22Rv1 (cell line): ENCODE measurements around the gene NPB.

Experiments used
- H3K27ac ChIP-seq: fragments of 450-650 bp; 2 replicates; pipeline ENCODE4 v1.5.1; 2017
- CTCF ChIP-seq: fragments of 450-650 bp; IDR thresholded peaks from 2 replicates; pipeline ENCODE4 v1.5.1; 2017; ENCODE audit warnings: mild to moderate bottlenecking
- ZFX ChIP-seq: fragments of 450-650 bp; IDR thresholded peaks from 2 replicates; pipeline ENCODE4 v1.6.1; 2017; ENCODE audit warnings: antibody characterized with exemption, borderline replicate concordance

Gene NPB

DNA sequence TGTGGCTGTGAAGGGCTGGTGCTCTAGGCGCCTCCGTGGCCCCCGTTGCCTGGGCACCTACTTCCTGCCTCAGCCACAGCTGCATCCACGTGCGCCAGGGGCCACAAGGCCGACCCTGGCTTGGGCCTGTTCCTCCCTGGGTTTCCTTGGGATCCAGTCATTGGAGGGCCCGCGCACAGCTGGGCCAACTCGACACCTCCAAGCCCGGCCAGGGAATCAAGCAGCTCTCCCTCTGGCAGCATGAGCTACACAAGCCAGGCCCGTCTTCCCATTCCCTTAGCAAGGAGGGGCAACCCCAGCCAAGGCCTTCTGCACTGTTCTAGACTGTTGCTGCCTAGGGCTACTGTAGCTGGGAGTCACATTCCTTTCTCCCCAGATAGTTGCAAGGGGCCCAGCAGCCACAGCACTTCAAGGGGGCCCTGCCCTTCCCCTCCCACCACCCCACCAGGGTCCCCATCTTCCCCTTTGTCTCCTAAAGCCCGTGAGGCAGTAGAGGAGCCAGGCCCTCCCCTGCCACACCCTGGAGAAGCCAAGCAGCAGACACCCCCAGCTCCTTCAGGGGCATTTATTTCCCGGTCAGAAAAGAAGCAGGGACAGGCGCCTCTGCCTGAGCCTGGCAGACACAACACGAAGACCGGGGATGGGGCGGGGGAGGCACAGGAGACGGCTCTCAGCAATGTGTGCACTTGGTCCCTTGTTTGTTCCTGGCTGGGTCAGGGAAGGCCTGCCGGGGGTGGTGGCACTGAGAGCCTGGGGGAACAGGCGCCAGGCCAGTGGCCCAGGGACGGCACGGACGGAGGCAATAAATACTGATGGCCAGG is 34.7 kb upstream of the NPB start:
- no peak for TF ChIP-seq CTCF
- TF ChIP-seq ZFX, result no peak

GRCh38 chr17:81867991-81868673 is 33.9 kb upstream of the NPB start:
- TF ChIP-seq ZFX (no peak), CTCF (no peak)
- peak overlapping the region; percentile 99 for H3K27ac ChIP-seq

More for the DNA sequence above, 34.7 kb upstream of the NPB start:
- peak overlapping the region; percentile 99 for H3K27ac ChIP-seq

DNA sequence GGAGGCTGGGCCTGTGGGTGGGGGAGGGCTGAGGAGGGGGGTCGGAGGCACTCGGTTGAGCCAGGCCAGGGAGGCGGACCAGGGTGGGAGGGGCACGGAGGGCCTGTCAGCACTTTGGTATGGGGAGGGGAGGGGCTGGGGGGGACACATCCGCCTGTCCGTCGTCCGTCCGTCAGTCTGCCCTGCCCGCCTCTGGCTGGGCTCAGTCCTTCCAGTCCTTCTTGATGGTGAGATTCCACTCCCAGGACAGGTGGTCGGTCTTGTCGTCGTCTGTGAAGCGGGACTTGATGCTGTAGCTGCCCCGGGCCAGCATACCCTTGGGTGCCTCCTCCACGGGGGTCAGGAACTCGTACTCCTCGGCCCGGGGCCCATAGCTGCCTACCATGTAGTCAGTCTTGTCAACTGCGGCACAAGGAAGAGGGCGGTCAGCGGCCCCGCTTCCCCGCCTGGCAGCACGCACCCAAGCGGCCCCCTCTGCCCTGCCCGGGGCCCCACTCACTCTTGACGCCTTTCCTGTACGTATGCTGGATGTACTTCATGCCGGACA is 33.3 kb upstream of the NPB start:
- peak overlapping the region; percentile 99 for H3K27ac ChIP-seq

DNA sequence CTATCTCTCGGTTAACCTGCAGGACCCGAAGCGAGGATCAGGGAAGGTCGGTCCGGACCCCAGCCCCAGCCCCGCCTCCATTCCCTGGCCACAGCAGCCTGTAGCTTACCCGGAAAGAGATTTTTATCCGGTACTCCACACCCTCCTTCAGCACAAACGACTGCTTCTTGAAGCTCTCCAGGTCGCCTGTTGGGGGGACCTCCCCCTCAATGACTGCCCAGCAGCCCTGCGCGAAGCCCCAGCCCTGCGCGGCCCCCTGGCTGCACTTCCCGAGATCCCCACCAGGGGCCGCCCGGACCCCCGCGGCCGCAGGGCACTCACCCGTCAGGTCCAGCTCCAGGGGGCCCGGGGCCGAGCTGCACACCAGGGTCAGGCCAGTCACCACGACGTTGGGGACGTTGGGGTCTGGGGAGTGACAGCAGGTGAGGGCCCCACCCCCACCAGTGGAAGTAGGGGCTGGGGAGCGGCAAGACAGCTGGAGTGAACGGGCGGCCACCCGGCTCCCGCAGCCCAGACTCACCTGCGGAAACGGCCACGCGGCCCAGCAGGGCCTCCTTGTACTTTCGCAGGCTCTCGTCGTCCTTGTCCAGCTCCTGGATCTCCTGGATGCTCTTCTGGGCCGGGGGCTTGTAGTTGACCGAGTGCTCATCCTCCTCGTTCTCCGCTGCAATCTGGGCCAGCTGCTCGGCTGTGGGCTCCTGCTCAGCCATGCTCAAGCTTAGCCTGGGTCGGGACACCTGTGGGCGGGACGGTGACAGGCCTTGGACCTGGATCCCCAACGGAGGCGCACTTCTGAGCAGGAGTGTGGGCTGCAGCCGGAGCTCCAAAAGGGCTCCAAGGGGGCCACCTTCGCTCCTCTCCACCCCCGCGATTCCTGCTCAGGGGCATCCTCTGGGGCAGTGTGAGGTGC is 32.6 kb upstream of the NPB start:
- TF ChIP-seq ZFX, result no peak
- TF ChIP-seq CTCF, result peak; percentile 84
- peak overlapping the region; percentile 99 for H3K27ac ChIP-seq

More for the DNA sequence above, 33.3 kb upstream of the NPB start:
- TF ChIP-seq ZFX (no peak), CTCF (no peak)

DNA sequence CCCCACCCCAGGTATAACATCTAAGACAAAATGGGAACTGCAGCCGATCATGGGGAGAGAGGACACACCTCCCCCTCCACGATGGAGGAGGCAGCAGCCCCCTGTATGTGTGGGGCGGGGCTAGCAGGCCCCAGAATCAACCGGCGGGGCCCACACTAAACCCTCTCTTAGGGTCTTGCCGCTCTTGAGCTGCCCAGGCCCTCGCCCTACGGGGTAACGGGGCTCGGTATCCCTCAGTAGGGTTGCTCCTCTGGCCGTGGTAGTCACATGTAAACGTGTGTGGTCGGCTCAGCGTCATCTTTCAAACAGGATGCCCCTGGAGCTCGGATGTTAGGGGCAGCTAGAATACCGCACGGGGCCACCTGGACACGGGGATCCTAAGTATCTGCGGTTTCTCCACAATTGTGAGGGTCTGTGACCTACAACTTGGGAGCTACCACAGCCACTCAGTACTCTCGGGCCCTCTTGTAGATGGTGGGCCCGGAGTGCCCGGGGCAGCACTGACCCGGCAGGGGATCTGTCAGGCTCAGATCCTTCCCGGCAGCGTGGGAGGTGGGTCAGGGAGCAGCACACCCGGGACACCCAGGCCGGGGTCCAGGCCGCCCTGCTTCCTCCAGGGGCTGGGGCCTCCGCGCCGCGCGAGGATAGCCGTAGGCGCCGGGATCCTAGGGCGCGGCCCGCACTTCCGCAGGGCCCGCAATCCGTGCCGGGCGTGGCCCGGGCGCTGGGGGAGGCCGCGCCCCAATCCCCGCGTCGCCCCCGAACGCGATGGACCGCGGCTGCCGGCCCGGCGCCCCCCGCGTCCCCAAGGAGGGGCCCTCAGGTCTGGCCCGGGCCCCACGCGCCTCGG is 31.7 kb upstream of the NPB start:
- TF ChIP-seq ZFX (no peak), CTCF (no peak)
- peak overlapping the region; percentile 99 for H3K27ac ChIP-seq

GRCh38 chr17:81870981-81871386 is 31.1 kb upstream of the NPB start, which contains the start of gene ARHGDIA:
TSS of gene ARHGDIA (minus strand) at chr17:81871337. CDS start at chr17:81869930, 1,407 bp downstream.
- TF ChIP-seq CTCF (no peak), ZFX (no peak)
- H3K27ac ChIP-seq, result peak within 1 kb of the TSS; percentile 99
